ENCODE data around the gene DENND5A. TPM values are rescaled to one million over a fixed set of nuclear protein-coding genes. Genes with fewer than 3 reads are reported as not detected.
A peak's percentile ranks its signal among the peaks of the same experiment; 100 is the strongest.
"Not testable (repeated sequence)": the region's sequence is repeated elsewhere in the genome, so short reads cannot be mapped to it uniquely, and the experiment has no call there.

The DENND5A gene
- total RNA-seq, 1 experiment from 2014 or later, result 72.0 TPM

DNA sequence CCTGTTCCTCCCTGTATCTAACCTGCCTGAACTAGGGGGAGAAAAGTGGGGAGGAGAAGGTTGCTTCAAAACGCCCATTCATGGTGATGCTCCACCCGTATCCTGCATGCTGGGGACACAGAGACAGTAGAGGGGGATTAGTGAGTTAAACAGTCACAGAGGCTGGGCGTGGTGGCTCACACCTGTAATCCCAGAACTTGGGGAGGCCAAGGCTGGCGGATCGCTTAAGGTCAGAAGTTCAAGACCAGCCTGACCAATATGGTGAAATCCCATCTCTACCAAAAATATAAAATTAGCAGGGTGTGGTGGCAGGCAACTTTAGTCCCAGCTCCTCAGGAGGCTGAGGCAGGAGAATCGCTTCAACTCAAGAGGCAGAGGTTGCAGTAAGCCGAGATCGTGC lies 1.8 kb upstream of the DENND5A start:
- DNase-seq (ENCODE audit: low spot score), result no peak
- in situ Hi-C loops (cut with HindIII; ENCODE audit: low sequenced_read_pairs), result no loop called here

DNA sequence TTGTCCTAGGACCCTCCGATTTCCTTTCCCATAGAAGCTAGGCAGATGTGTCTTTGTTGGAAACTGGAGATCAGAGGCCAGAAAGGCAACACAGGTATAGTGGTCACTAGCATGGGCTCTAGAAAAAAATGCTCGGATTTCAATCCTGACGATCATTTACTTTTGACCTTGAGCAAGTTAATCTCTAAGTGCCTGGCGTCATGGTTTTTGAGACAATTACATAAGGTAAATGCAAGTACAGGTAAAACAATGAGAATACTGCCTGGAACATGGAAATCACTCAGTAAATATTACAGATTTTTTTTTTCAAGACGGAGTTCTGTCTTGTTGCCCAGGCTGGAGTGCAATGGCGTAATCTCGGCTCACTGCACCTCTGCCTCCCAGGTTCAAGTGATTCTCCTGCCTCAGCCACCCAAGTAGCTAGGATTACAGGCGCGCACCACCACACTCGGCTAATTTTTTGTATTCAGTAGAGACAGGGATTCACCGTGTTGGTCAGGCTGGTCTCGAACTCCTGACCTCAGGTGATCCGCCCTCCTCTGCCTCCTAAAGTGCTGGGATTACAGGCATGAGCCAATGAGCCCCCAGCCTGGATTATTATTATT lies 1.1 kb upstream of the DENND5A start:
- DNase-seq (ENCODE audit: low spot score), result no peak
- in situ Hi-C loops (cut with HindIII; ENCODE audit: low sequenced_read_pairs), result no loop called here

DNA sequence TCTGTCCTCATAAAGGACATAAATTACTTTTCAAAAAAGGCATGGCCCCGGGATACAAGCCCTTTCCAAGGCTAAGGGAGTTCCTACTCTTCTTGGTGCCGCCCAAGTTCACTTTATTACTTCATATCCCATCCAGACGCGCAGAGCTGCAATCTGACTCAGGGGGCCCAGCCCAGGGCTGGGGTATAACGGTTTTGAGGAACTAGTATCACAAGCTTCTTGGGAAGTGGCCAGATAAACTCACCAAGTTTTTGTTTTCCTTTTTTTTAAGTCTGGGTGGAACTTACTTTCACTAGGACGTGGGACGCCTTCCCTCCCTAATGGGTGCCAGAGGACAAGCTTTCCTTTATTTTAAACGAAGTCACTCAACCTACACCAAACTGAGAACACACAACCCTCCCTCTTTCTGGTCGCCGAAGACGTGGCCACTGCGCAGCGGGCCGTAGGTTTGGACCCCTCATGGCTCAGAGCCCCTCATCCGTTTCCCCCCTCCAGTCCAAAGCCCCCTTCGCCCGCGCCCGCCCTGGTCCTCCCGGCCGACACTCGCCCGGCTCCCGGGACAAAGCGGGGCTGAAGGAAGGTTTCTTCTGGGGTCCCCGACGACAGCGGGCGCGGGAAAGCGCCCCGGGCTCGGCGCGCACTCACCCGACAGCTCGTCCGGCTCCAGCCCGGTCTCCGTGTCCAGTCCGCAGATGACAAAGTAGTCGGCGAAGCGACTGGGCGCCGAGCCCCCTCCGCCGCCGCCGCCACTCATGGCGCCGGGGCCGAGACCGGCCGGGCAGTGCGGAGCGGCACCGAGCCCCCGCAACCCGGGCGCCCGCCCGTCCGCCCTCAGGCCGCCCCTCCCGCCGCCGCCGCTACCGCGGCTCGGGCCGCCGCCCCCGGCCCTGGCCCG lies 587 bp downstream of the DENND5A start:
- peak; percentile 45 for DNase-seq (ENCODE audit: low spot score)
- in situ Hi-C loops (cut with HindIII; ENCODE audit: low sequenced_read_pairs), result no loop called here

DNA sequence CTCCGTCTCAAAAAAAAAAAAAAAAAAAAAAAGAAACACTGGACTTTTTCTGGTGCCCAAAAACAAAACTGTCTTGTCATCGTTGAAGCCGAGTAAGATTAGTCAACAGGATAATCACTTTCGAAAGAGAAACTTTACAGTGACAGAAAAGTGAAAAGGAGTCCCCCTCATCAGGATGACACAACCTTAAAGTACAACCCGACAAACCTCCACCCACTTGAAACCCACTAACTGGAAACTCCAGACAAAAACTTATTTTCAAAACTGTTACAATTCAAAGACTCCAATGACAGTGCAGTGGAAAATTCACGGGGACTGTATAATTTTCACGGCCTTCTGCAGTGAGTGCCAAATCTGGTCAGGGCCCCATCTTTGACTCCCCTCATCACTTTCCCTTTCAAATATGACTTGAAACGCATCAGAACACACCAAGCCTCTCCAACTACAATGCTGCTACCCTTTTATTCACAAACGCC lies 1.3 kb downstream of the DENND5A start:
- in situ Hi-C loops (cut with HindIII; ENCODE audit: low sequenced_read_pairs), result no loop called here
- no peak for DNase-seq (ENCODE audit: low spot score)

DNA sequence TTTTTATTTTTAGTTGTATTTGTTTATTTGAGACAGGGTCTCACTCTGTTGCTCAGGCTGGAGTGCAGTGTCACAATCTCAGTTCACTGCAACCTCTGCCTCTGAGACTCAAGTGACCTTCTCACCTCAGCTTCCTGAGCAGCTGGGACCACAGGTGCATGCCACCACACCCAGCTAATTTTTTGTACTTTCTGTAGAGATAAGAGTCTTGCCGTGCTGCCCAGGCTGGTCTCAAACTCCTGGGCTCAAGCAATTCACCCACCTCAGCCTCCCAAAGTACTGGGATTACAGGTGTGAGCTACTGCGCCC lies 4.4 kb downstream of the DENND5A start:
- in situ Hi-C loops (cut with HindIII; ENCODE audit: low sequenced_read_pairs); DNase-seq (ENCODE audit: low spot score): not testable (repeated sequence)

DNA sequence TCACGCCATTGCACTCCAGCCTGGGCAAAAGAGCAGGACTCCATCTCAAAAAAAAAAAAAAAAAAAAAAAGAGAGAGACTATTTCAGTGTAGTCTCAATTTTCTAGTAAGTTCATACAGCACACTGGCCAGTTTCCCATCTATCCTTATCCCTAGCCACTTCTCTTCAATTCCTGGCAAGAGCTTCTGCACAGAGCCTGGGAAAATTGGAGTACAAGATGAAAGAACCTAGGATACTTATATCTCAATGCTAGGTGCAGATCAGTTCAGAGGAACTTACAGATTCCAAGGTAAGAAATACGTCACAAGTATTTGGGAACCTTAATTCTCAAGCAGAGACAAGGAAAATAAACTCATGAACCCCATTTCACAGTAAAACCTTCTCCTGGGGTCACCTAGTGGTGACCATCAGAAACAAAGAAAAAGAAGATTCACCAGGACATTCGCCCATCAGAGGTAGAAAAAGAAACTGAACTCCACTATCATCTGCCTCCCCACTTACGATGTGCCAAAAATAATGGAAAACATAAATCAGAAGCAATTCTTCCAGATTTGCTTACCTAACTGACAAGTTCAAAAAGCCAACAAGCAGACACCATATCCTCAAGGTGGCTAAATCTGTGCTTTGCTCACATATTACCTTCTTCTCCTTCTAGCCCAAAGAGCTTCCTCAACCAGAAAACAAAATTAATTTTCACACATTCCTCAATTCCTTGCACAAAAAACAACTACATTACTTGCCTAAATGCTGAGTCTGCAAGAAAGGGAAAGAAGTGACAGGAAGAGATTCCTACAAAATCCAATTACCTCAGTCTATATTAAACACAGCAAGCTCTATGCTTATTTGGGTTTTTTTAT lies 4.9 kb downstream of the DENND5A start:
- peak; percentile 32 for DNase-seq (ENCODE audit: low spot score)
- in situ Hi-C loops (cut with HindIII; ENCODE audit: low sequenced_read_pairs), result no loop called here

DNA sequence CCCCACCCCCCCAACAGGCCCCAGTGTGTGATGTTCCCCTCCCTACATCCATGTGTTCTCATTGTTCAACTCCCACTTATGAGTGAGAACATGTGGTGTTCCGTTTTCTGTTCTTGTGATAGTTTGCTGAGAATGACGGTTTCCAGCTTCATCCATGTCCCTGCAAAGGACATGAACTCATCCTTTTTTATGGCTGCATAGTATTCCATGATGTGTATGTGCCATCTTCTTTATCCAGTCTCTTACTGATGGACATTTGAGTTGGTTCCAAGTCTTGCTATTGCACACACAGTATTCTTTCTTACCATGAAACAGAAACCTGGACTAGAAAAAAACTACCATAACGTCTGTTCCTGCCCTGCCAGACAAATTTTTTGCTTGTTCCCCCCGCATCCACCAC lies 6.9 kb downstream of the DENND5A start:
- DNase-seq (ENCODE audit: low spot score); in situ Hi-C loops (cut with HindIII; ENCODE audit: low sequenced_read_pairs): not testable (repeated sequence)

DNA sequence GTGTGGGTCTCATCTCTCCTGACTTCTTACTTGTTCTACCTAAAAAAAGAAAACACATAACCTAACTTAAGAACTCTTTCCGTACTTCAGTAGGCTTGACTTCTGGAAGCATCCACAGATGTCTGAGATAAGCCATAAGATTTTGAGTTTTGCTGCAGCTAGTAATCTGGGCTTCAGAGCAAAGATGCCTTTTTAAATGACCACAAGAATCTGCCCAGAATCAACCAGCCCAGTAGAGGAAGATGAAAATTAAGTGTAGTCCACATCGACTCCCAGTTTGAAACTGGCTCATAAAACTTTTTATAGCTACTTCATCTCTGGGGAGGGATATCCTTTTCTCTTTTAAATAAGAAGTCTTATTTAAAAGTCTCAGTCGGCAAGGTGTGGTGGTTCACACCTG lies 10.7 kb downstream of the DENND5A start:
- no peak for DNase-seq (ENCODE audit: low spot score)
- in situ Hi-C loops (cut with HindIII; ENCODE audit: low sequenced_read_pairs), result no loop called here

DNA sequence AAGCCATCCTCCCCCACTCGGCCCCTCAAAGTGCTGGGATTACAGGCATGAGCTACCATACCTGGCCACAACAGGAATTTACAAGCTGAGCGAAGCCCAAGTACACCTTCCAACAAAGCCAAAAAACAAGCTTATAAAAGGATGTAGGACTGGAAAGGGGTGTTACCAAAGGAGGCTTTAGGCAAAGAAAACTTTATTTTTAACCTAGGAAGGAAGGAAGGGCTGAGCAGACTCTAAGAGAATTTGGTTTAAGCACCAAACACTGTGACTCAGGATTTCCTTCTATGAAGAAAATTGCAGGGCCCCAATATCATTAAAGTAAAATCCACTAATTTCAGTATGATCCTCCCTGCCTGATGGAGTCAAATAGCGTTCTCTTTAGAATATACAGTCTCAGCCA lies 12.1 kb downstream of the DENND5A start:
- DNase-seq (ENCODE audit: low spot score), result no peak
- in situ Hi-C loops (cut with HindIII; ENCODE audit: low sequenced_read_pairs), result no loop called here

DNA sequence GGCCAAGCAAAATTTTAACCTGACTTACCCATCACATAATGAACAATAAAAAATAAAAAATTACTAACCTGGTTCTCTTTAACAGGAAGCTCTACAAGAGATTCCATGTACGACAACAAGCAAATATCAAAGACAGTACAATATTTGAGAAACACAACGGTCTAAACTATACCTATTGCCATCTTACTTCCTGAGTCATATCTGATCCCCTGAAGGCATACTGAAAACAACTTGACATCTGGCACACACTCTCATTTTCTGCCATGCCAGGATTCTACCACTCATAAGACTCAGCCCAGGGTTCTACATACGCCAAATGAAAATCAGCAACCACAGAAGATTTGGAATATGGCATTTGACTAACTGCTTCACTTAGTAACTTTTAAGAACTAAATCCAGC lies 13.8 kb downstream of the DENND5A start:
- in situ Hi-C loops (cut with HindIII; ENCODE audit: low sequenced_read_pairs), result no loop called here
- no peak for DNase-seq (ENCODE audit: low spot score)

DNA sequence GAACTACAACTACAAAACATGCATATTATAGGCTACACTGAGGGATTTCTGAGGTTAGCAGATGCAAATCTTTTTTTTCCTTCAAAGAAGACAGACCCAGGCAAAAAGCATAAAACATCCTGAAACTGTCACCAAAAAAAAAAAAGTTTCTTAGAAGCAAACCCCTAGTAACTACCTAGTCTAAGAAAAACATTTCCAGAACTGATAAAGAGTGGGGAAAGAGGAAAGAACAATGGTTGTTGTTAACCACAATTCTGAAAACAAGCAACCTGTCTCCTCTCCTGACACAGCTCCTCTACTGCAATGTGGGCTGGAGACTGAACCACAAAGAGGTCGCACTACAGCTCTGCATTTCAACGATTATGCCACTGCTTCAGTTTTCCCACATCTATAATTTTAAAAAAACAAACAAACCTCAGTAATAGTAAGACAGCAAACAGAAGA lies 15.0 kb downstream of the DENND5A start:
- no peak for DNase-seq (ENCODE audit: low spot score)
- in situ Hi-C loops (cut with HindIII; ENCODE audit: low sequenced_read_pairs), result no loop called here

DNA sequence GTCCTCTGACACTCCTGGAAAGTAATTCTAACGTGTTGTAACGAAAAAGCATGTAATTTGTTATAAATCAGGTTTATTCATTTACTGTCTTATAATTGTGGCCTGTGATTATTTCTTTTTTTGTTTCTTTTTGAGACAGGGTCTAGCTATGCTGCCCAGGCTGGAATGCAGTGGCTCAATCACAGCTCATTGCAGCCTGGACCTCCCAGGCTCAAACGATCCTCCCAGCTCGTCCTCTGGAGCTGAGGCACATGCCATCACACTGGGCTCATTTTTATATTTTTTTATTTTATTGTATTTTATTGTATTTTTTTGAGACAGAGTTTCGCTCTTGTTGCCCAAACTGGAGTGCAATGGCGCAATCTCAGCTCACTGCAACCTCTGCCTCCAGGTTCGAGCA lies 15.9 kb downstream of the DENND5A start:
- in situ Hi-C loops (cut with HindIII; ENCODE audit: low sequenced_read_pairs), result no loop called here
- no peak for DNase-seq (ENCODE audit: low spot score)

DNA sequence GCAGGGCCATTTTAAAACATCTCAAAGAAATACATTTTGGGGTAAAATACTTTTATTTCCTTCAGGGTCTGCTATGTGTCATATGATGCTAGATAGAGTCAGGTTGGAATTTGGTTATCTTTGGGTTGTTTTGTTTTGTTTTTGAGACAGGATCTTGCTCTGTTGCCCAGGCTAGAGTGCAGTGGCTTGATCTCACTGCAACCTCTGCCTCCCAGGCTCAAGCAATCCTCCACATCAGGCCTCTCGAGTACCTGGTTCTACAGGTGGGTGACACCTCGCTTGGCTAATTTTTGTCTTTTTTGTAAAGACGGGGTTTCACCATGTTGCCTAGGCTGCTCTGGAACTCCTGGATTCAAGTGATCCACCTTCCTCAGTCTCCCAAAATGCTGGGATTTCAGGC lies 17.3 kb downstream of the DENND5A start:
- in situ Hi-C loops (cut with HindIII; ENCODE audit: low sequenced_read_pairs), result no loop called here
- DNase-seq (ENCODE audit: low spot score), result no peak

DNA sequence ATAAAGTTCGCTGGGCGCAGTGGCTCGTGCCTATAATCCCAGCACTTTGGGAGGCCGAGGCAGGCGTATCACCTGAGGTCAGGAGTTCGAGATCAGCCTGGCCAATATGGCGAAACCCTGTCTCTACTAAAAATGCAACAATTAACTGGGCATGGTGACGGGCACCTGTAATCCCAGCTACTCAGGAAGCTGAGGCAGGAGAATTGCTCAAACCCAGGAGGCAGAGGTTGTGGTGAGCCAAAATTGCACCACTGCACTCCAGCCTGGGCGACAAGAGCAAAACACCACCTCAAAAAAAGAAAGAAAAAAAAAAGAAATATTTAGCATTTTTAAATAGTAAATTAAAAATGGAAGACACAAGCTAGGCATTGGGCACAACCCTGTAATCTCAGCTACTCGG lies 28.9 kb downstream of the DENND5A start:
- in situ Hi-C loops (cut with HindIII; ENCODE audit: low sequenced_read_pairs), result not testable (repeated sequence)

DNA sequence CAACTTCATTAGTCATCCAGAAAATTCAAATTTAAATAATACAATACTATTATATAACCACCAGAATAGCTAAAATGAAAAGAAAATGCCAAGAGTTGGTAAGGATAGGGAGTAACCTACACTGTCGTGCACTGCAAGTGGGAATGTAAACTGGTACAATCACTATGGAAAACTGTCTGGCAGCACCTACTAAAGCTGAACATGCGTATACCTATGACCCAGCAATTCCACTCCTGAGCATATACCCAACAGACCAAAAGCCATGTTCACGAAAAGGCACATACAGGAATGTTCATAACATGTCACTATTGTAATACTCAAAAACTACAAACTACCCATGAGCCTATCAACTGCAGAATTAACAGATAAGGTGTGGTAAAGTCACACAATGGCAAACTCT lies 32.7 kb downstream of the DENND5A start:
- in situ Hi-C loops (cut with HindIII; ENCODE audit: low sequenced_read_pairs), result no loop called here
- DNase-seq (ENCODE audit: low spot score), result no peak

More for the DNA sequence above, 28.9 kb downstream of the DENND5A start:
- DNase-seq (ENCODE audit: low spot score), result not testable (repeated sequence)

DNA sequence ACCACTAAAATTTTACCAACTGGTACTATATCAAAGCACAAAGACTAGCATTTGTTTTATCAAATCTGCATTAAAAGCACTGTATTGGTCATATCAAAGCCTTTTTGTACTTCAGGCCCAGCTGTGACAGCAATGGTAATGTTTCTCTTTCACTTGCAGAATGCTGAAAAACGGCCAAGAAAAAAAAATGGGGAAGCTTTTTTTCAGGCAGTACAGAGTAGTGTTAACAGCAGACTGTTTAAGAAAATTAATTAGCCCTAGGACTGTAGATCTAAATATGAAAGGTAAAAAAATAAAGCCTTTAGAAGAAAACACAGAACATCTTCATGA lies 33.3 kb downstream of the DENND5A start:
- in situ Hi-C loops (cut with HindIII; ENCODE audit: low sequenced_read_pairs), result no loop called here

DNA sequence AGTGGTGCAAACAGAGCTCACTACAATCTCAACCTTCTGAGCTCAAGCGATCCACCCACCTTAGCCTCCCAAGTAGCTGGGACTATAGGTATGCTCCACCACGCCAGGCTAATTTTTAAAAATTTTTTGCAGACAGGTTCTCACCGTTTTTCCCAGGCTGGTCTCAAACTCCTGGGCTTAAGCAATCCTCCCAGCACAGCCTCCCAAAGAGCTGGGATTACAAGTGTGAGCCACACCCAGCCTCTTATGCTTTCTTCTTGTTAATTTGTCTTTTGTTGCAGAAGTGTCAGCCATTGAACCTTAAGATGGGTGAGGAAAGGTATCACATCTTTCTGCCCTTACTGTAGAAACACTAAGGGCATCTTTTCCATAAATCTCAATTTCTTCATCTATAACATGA lies 34.9 kb downstream of the DENND5A start:
- DNase-seq (ENCODE audit: low spot score), result no peak
- in situ Hi-C loops (cut with HindIII; ENCODE audit: low sequenced_read_pairs), result no loop called here

More for the DNA sequence above, 33.3 kb downstream of the DENND5A start:
- DNase-seq (ENCODE audit: low spot score), result peak; percentile 22

DNA sequence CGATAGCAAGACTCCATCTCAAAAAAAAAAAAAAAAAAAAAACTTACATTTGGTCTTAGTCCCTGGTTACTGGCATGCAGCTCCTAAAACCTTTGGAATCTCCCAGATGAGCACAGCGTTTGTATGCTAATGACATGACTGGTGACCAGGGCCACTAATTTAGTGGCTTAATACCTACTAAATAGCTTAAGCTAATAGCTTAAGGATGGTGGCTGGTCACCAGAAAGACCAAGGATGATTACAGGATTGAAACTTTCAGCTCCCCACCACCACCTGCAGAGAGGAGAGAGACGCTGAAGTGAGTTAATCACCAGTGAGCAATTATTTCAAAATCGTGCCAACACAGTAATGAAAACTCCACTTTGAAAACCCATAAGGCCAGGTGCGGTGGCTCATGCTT lies 37.1 kb downstream of the DENND5A start:
- in situ Hi-C loops (cut with HindIII; ENCODE audit: low sequenced_read_pairs), result no loop called here
- no peak for DNase-seq (ENCODE audit: low spot score)

DNA sequence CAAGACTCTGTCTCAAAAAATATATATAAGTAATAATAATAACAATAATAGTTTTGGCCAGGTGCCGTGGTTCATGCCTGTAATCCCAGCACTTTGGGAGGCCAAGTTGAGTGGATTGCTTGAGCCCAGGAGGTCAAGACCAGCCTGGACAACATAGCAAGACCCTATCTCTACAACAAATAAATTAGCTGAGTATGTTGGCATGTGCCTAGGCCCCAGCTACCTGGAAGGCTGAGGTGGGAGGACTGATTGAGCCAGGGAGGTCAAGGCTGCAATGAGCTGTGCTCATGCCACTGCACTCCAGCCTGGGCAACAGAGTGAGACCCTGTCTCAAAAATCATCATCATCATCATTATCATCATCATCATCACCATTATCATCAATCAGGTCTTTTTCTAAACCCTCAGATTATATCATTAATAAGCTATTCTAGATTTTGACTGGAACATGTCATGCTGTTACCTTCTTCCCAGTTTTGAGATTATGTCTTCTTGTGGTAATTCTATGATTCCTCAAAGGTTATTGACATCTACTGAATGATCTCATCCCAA lies 39.3 kb downstream of the DENND5A start:
- no peak for DNase-seq (ENCODE audit: low spot score)
- in situ Hi-C loops (cut with HindIII; ENCODE audit: low sequenced_read_pairs), result no loop called here

DNA sequence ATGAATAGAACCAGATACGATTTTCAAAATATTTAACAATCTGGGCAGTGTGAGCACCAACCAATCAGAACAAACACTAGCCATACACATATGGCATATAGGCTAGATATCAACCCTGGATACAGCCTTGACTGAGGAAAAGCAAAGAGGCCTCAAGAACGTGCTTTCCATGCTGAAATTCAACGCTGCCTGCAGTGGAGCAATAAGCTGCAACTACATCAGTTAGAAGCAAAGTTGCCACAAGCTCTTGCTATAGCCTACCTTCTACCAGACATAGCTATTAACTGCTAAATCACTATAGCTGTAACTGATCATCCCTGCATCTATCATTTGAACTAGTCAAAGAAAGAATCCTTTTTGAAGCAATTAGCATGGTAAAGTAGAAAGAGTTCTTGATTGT lies 42.5 kb downstream of the DENND5A start:
- DNase-seq (ENCODE audit: low spot score), result no peak
- in situ Hi-C loops (cut with HindIII; ENCODE audit: low sequenced_read_pairs), result no loop called here
